ENCODE results near the gene PNMA6E.

The PNMA6E gene

GRCh38 chrX:153434801-153435200 is 33.7 kb upstream of the PNMA6E start:
- no peak for DNase-seq

- DNase-seq = no peak
These were observed 32.7 kb upstream of the PNMA6E start for GRCh38 chrX:153433781-153434285.

GRCh38 chrX:153433161-153433680 is 32.1 kb upstream of the PNMA6E start:
- DNase-seq = no peak

- no peak for DNase-seq
These were observed 29.6 kb upstream of the PNMA6E start for GRCh38 chrX:153430796-153431195.

GRCh38 chrX:153426204-153426603 is 25.1 kb upstream of the PNMA6E start:
- no peak for DNase-seq

GRCh38 chrX:153423652-153424051 is 22.5 kb upstream of the PNMA6E start:
- DNase-seq = no peak

GRCh38 chrX:153421856-153422255 is 20.7 kb upstream of the PNMA6E start:
- DNase-seq = no peak

- DNase-seq = no peak
These were observed 19.9 kb upstream of the PNMA6E start for GRCh38 chrX:153420851-153421599.

GRCh38 chrX:153417637-153418036 is 16.5 kb upstream of the PNMA6E start:
- no peak for DNase-seq

- DNase-seq = peak; percentile 9
These were observed 15.8 kb upstream of the PNMA6E start for GRCh38 chrX:153416781-153417450.

- no peak for DNase-seq
These were observed 13.8 kb upstream of the PNMA6E start for GRCh38 chrX:153414856-153415510.

GRCh38 chrX:153413731-153414130 is 12.6 kb upstream of the PNMA6E start:
- DNase-seq = no peak

- DNase-seq = no peak
These were observed 11.9 kb upstream of the PNMA6E start for GRCh38 chrX:153412746-153413720.

- DNase-seq = no peak
These were observed 10.9 kb upstream of the PNMA6E start for GRCh38 chrX:153411988-153412574.

- peak; percentile 38 for DNase-seq
These were observed 10.3 kb upstream of the PNMA6E start, which contains the start of gene ZFP92 for GRCh38 chrX:153411255-153411987. TSS of gene ZFP92 (plus strand) at chrX:153411472. CDS start at chrX:153418323, 6,851 bp downstream.

- DNase-seq = no peak
These were observed 9.7 kb upstream of the PNMA6E start for GRCh38 chrX:153410888-153411254.

- no peak for DNase-seq
These were observed 9.2 kb upstream of the PNMA6E start for GRCh38 chrX:153410373-153410772.

- DNase-seq = no peak
These were observed 8.4 kb upstream of the PNMA6E start for GRCh38 chrX:153409414-153410101.

GRCh38 chrX:153408871-153409351 is 7.8 kb upstream of the PNMA6E start:
- DNase-seq = no peak

GRCh38 chrX:153408221-153408721 is 7.1 kb upstream of the PNMA6E start:
- DNase-seq = no peak
